GM12892 (cell line): ENCODE measurements around the gene EXOC7.

ENCODE experiments used
- POLR2A ChIP-seq: IDR thresholded peaks from 2 replicates; pipeline ENCODE4 v1.6.1; 2011; ENCODE audit warnings: low read depth, low read length, control low read depth
- POLR2AphosphoS5 ChIP-seq: IDR thresholded peaks from 2 replicates; pipeline ENCODE4 v1.6.1; 2011; ENCODE audit warnings: low read depth, low read length, control low read depth

GRCh38 chr17:76072148-76072858 lies 31.3 kb downstream of the EXOC7 start, which contains the start of gene SRP68:
- TF ChIP-seq POLR2A (peak; percentile 88), POLR2AphosphoS5 (peak; percentile 45; the same call in 1 of the 2 replicates)
